GM19397 (cell line): ENCODE data around the gene REPS1.
"Not testable (repeated sequence)": the region's sequence is repeated elsewhere in the genome, so short reads cannot be mapped to it uniquely, and the experiment has no call there.

ENCODE experiments used
- ATAC-seq: cut with Tn5 transposase; IDR thresholded peaks from one replicate; pipeline ENCODE4 v1.9.1; 2021; ENCODE audit warnings: mild to moderate bottlenecking, moderate library complexity; ENCODE audit not compliant: unreplicated experiment

The REPS1 gene

DNA sequence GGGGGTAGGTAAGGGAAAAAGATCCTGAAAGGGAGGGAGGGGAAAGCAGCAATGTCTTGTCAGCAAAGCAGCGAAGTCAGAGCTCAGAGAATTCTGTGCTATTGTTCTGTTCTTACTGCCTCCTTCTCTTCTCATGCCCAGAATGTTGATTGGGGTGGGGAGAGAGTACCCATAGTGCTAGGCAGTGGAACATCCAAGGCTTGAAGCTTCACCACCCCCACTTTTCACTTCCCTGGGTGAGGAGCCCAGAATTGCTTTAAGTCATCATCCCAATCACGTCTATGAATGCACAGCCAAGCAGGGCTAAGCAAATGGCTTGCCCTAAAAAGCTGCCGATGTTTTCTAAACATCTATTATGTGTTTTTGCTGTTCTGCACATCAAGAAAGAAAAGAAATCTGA lies 16.5 kb downstream of the REPS1 start:
- ATAC-seq: no peak

DNA sequence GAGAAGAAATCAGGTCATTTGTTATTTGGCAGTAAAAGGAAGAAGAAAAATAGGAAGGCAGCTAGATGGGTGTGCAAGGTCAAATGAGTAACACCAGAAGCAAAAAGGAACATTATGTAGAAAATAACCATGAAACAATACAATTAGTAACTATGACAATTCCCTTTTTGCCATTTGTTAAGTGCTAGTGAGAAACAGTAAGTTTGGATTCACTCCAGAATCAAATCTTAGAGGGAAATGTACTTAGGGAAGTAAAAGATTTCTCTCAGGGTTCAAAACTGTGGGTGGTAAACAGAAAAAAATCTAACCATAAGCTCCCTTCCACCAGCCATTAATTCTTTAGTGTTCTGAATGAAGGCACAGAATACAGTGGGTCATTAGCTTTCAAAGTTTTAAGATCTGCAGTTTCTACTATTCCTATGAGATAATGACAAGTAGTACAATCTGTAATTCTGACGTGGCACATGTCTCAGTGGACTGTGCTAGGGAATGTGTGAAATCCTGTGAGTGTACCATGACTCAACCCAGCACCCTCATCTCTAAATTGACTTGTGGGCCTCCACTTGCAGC lies 17.1 kb downstream of the REPS1 start:
- no peak for ATAC-seq

DNA sequence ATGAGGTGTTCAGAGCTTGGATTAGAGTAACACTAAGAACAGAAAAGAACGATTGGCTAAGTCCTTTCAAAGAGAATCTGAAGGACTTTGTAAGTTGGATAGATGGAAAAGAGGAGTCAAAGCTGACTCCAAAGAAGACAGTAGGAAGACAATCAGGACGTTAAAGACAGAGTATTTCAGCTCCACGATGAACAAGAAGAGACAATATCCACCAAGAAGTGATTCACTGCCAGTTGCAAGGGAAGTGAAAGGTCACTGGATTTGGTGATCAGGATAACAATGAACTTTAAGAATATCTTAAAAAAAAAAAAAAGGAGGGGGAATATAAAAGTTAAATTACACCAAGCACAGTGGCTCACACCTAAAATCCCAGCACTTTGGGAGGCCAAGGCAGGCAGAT lies 17.9 kb downstream of the REPS1 start:
- ATAC-seq: no peak

DNA sequence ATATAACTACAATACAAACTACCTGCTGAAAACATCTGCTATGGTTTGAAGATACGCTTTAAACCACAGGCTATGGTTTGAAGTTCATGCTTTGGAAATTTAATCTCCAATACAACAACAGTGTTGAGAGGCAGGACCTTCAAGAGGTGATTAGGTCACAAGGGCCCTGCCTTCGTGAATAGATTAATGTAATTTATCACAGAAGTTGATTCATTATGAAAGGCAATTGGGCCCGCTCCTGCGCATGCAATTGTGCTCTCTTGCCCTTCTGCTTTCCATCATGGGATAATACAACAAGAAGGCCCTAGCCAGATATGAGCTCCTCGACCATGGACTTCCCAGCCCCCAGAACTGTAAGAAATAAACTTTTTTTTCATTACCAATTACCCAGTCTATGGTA lies 21.2 kb downstream of the REPS1 start:
- no peak for ATAC-seq

DNA sequence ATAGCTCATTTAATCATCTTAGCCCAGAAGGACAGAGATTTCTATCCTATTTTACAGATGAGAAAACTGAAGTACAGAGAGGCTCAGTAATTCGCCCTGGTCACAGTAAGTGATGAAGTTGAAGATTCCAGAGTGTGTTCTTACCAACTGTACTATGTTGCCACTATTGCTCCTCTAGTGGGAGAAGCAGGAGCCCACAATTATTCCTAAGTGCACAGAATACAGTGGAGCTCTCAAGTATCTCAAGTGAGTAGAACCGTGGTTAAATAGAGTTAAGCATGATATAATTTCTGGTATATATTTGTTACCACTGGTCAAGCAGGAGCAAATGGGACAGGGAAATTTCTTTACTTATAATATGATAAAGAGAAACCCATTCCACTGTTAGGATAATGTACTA lies 22.1 kb downstream of the REPS1 start:
- no peak for ATAC-seq

DNA sequence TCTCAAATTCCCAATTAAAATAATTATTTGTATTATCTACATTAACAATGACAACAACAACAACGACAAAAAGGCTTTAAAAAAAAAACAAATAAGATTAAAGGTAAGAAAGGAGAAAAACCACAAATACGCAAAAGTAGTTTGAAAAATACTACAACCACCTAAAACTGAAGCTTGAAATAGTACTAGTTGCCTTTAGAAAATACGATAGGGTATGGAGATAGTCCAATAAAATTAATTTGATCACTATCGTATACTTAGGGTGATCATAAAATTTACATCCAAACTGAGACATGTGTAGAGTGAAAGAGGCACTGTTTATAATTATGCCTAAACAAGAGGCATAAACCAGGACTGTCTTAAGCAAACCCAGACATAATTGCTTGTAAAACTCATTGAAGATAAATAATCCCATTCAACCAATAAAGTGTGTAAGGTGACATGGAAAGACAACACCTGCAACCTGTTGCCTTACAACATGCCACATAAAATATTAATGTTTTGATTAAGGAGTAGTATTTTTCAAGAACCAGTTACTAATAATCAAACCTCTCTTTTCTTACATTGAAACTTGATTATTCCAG lies 22.7 kb downstream of the REPS1 start:
- no peak for ATAC-seq

DNA sequence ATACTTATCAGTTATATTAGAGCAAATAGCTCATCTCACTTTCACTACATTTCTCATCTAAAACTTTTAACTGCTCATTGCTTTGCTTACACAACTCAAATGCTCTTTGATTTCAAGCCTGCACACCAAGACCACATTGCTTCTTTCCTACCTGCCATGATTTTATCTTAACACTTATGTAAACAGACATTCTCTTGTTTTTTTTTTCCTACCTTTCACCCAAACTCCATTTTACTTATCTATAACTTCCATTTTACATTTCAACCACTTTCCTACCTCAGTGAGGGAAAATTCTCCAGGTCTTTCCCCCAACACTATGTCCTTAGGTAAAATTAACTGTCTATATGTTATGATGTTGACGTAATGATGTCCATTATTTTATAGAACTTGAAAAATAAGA lies 24.0 kb downstream of the REPS1 start:
- no peak for ATAC-seq

DNA sequence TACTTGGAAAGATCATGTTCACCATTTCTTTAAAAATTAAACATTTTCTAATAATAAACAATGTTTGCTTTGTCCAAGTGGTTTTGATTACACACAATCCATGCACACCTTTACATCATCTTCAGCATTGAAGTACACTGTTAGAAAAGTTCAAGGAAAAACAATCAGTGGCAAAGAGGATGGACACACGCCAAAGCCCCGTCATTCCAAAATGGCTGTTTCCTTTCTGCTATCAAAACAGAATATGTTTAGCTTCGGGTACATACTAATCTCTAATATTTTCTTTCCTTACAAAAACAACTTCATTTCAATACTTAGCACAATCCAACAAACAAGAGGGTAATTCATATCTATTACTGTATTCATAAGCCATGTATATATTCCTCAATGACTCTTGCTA lies 24.5 kb downstream of the REPS1 start:
- ATAC-seq: no peak

DNA sequence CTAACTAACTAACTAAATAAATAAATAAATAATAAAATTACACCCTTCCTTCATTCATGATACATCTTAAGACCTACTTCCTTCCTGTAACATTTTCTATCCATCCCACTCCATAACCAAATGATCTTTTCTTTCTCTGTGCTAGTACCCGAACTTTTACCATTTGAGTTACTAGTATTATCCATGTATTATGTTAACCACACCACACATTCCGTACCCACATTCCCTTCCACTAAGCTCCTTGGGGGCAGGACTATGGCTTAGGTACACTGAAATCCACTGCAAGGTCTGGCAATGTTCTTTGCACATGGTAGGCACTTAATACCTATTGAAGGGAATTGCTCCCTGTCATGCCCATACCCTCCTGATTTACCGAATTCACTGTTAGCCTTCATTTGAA lies 24.9 kb downstream of the REPS1 start:
- no peak for ATAC-seq

DNA sequence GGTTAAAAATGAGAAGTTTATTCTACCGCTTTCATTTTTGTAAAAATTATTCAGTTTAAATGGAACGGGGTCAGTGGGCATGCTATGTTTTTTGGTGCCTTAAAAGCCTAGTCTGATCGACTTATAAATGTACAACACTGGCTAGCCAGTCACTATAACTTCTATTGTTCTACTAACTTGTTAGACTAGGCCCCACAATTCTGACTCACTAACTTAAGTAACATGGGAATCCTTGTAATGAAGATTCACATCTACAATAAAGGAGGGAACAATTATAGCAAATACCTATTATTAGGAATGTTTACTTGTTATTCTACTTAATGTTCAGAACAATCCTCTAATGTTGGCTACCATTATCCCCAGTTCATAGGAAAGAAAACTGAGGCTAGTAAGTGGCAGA lies 28.5 kb downstream of the REPS1 start:
- no peak for ATAC-seq

DNA sequence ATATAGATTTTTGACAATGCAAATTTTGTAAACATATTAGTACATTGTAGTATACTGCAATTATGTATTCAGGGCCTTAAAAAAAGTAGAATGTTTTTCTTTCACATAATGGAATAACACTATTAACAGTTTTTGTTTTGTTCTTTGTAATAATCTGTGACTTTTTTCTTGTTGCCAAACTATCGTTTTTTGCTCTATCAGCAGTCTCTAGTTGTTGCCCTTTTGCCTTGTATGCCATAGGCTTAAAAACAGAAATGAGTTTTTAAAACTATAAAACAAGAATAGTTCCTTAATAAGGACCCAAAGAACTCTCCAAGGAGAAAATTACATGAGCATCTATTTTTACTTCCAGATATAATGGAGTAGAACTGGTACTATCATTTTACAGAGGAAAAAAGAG lies 29.5 kb downstream of the REPS1 start:
- no peak for ATAC-seq

DNA sequence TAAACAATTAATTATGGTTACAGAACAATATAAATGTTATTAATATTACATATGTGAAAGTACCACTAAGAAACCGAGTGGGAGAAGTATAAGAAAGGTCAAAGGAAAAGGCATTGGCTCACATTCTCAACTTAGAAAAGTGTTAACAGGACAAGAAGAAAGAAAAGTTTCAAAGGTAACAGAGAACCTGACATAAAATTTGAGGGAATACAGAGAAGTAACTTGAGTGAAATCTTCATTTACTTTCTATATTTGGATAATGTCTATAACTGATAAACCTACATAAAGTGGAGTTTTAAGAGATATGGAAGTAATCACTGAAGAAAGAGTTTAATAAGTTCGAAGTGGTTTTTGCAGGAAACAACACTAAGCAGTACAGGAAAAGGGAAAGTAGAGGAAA lies 30.1 kb downstream of the REPS1 start:
- ATAC-seq: no peak

DNA sequence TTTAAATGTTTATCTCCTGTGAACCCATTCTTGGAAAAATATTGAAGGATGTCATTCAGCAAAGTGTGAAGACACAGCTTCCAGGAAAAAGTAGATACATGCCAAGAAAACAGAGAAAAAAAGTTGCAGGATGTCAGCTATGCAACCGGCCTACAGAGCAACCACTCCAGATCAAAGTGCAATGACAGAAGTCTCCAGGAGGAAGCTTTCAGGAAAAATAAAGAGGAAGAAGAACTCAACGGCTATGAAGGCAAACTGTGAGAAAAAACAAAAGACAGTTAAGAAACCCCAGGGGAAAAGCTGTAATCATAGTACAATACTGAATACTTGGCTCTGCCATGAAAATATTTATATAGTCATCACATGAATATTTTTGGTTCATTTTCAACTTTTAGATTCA lies 30.6 kb downstream of the REPS1 start:
- ATAC-seq: no peak

DNA sequence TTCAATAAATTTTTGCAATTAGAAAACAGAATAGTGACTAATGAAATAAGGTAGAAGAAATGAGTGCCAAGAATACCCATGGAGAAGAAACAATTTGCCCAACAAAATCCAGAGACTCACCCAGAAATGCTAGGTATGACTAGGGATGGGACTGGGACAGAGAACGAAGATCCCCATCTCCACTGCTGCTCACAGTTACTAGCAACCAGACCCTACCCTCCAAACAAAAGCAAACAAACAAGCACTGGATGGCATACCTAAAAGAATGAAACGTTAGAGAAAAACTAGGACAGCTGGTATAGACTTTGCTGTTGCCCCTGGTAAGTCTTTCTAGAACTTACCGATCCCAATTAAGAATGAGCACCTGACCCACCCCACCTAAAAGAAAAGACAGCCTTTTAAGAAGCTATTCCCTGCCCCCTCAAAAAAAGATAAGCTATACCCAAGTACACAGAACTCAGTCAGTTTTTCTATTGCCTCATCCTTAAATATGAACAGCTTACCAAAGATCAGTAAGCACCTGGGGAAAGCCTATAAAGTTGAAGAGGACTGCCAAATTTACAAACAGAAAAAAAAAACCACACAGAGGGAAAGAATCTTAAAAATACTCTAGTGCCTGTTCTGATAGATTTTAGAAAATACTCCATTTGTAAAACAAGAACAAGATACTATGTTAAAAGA lies 31.7 kb downstream of the REPS1 start:
- no peak for ATAC-seq

DNA sequence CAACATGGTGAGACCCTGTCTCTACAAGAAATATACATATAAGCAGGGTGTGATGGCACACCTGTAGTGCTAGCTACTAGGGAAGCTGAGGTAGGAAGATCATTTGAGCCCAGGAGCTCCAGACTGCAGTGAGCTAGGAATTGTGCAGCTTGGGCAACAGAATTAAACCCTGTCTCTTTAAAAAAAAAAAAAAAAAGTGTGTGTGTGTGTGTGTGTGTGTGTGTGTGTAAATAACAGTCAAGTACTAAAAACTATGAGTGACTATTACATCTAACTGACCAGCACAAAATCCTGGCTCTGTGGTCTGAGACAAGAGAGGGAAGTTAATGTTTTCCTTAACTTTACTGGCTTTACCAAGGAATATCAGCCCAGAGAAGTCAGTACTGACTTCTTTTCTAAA lies 32.8 kb downstream of the REPS1 start:
- no peak for ATAC-seq

DNA sequence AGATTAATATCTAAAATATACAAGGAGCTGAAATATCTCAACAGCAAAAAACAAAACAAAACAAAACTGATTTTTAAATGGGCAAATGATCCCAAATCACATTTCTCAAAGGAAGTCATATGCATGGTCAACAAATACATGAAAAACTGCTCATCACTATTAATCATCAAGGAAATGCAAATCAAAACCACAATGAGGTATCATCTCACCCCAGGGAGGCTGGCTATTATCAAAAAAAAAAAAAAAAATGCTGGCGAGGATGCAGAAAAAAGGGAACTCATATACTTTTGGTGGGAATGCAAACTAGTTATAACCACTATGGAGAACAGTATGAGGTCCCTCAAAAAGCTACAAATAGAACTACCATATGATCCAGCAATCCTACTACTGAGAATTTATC lies 34.6 kb downstream of the REPS1 start:
- no peak for ATAC-seq

DNA sequence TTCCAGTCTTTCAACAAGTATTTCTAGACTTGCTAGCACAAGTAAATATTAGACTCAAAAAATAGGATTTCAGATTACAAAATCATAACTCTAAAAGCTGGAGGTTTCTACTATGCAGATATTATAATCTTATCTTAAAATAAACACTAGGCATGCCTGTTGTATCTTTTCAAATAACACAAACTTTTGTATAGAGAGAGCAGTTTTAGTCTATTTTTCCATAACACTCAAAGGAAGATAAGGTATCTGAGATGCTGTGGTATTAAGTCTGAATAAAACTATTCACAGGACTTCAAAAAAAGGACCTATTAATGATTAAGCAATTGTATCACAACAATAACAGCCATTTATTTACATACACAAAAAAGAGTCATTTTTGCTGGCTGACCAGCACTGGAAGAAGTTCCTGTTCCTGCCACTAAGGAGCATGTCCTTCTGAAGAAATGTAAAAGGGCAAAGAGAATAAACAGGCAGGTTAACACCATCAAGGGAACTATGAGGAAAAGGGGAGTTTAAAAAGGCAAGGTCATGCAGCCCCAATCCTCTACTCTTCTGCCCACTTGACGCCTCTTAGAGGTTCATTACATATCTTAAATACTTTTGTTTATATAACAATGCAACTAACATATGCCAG lies 39.4 kb downstream of the REPS1 start:
- ATAC-seq: no peak

DNA sequence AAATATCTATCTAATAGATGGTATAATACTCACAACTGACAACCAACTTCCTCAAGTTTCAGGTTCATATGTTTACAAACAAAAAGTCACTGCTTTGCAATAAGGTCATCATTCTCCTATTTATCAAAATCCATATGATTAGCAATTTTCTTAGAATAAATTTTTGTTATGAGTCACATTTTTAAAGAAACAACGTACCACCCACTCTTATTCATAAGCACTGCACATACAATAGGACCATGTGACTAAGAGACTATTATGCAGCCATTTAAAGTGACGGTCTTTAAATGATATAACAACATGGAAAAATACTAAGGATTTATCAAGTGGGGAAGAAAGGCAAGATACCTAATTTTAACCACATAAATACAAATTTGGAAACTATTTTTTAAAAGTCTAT lies 40.0 kb downstream of the REPS1 start:
- no peak for ATAC-seq

DNA sequence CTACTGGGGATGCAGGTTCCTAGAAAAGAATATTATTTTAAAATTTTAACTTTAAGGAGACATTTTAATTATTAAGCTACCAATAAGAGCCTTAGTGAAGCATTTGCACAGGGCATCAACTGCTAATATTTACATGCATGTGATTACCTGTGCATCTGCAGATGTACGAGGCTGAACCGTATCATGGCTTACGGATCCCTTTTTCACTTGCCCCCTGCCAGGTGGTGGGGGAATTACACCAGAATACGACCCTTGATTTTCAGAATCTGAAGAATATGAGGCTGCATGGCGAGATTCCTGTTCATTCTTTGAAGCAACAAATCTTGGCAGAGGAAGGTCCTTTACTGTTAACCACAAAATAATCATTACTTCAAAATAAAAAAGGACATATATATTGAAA lies 42.7 kb downstream of the REPS1 start:
- ATAC-seq: no peak

DNA sequence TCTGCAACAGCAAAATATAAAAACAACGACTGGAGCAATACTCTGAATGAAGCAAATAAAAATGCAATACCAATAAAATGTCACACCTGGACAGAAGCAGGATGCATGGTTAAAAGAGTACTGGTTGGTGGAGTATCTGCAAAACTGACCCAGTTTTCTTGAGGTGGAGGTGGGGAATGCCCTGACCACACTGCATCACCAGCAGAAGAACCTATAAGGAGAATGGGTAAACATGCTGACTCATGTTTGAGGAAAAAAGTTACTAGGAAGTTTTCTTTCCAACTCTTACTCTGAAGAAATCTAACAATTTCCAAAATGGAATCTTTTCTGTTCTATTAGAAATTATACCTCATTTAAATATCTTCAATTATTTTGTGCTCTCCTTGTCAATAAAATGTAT lies 43.6 kb downstream of the REPS1 start:
- ATAC-seq: no peak

DNA sequence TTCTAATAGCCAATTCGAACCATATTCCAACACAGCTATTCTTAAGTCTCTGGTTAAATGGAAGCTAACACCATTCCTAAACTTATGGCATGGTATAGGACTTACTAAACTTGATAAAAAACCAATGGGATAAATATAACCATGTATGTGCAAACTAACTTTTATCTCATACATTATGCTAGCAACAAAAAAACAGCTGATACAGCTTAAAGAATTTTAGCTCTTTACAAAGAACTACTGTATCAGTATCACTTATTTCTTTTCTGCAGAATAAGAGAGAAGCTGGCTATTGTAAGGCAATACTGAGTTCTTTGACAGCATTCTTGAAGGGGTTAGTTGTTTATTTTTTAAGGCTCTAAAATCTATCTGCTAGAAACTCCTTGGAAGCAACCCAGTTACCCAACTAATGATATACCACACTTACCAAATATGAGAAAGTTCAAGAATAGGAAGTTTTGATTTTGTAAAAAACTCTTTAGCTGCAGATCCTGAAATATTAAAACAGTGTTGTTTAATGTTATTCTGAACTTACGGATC lies 44.9 kb downstream of the REPS1 start:
- no peak for ATAC-seq

DNA sequence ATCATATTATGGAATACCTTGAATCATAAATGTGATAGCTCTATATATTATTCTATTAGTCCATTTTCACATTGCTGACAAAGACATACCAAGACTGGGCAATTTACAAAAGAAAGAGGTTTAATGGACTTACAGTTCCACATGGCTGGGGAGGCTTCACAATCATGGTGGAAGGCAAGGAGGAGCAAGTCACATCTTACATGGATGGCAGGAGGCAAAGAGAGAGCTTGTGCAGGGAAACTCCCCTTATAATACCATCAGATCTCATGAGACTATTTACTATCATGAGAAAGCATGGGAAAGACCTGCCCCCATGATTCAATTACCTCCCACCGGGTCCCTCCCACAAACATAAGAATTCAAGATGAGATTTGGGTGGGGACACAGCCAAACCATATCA lies 51.2 kb downstream of the REPS1 start:
- ATAC-seq: not testable (repeated sequence)
